GM21786 (cell line): ENCODE results near the gene SLC25A51.
"Not testable (repeated sequence)": the region's sequence is repeated elsewhere in the genome, so short reads cannot be mapped to it uniquely, and the experiment has no call there.

Experiments
- ATAC-seq: cut with Tn5 transposase; IDR thresholded peaks from one replicate; pipeline ENCODE4 v1.9.1; 2021; ENCODE audit not compliant: unreplicated experiment

The SLC25A51 gene

DNA sequence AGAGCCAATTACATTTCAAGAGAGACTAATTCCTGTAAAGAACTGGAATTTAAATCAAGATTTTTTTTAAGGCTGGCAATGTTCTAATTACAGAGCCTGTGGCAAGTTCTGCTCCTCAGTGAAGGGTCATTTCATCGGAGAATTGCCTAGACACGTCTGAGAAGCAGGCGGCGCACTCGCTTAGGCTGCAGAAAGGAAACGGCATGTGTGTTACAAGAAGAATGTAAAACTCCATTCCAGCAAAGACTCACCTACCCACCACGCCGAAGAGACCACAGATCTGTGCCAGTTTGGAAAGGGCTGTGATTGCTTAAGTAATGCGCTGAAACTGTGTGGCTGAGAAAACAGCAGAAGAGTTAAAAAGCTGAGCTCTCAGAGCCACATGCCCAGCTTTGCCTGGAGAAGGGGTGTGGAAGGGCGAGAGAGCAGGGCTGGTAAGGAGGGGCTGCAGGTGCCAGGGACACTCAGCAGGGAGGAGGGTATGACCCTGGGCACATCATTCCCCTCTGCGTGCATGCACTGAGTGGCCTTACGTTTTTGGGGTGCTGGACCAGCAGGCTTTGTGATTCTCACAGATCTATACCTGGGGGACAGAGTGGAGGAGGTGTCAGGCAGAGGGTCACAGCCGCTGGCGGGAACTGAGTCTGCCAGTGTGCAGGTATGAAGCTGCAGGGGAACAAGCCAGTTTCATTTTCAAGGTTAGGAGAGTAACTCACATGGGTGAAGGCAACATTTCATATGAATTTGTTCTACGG is 17.8 kb upstream of the SLC25A51 start:
- no peak for ATAC-seq

DNA sequence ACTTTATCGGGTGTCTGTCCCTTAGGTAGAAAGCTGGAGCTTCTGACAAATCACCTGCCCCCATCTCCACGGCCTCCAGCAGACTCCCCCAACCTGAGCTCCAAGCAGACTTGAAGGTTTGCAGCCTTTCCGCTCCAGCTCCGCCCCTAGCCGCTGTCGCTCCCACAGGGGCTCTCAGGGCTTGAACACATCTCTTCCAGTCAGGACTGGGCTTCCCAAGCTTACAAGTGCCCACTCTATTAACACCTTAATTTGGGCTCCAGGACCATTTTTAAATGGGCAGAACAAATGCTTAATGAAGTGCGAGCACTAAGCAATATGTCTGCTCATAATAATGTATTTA is 17.2 kb upstream of the SLC25A51 start:
- ATAC-seq, result no peak

DNA sequence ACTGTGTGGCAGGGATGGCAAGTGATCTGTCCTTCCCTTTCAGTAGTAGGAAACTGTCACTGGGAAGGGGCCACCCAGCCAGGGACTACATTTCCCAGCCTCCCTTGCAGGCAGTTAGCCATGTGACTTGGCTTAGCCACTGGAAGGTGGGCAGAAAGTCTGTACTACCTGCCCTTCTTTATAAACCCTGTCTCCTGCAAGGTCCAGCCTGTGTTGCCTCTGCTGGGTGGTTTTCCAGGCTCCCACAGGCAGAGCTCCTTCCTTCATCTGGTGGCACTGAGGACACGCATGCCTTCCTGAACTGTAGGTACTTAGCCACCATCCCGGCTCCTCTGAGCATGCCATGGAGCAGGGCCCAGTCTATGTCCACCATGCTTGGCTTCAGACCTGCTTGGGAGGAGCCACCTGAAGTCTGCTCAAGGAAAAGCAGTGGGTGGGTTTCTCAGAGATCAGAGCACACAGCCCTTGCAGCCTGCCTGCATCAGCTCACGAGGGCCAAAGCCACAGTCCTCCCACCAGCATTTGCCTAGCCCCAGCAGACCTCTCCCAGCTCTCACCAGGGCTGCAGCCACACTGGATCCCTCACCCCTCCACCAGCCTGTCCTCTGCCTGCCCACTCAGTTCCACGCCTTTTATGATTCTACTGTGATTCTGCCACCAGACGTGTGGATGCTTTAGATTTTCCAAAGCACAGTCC is 16.7 kb upstream of the SLC25A51 start:
- peak; percentile 80 for ATAC-seq

DNA sequence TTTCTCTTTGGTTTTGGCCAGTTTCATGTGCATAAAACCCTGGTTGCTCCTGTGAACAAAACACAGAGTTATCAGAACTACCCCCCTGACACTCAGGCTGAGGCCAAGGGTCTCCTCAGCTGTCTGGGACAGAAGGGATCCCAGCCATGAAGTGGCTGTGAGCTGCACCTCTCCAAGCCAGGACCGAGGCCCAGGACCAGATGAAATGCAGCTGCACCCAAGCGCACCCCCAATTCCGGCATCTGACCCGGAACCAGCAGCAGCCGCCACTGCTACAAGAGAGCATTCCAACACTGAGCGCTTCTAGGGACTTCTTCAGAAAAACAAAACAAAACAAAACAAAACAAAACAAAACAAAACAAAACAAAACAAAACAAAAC is 16.0 kb upstream of the SLC25A51 start:
- no peak for ATAC-seq

DNA sequence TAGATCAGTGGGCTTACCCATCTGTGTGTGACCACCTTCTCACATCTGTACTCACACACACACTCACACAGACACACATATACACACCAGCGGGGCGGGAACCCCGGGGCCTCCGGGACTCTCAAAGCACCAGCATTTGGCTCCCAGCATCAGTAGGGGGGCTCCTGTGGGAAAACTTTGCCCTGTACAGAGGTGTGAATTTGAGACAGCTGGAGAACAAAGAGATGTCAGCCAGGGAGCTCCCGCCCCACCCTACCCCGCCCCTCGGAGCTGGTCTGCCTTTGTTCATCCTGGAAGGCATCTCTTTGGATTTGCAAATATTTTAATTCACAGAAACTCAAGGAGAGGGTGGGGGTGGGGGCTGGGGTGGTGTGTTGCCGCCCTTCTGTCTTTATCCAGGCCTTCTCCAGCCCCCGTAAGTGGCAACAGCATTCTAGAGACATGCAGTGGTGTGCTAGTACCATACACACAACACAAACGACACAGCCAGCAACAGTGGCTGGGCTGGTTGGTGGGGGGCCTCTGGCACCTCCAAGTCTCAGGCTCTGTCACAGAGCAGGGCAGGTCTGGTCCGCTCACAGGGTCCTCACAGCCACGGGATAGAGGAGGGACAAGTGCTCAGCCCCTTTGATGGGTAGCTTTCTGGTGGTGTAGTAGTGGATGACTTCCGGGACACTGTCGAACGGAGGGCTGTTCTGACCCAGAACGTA is 15.5 kb upstream of the SLC25A51 start:
- ATAC-seq, result no peak

DNA sequence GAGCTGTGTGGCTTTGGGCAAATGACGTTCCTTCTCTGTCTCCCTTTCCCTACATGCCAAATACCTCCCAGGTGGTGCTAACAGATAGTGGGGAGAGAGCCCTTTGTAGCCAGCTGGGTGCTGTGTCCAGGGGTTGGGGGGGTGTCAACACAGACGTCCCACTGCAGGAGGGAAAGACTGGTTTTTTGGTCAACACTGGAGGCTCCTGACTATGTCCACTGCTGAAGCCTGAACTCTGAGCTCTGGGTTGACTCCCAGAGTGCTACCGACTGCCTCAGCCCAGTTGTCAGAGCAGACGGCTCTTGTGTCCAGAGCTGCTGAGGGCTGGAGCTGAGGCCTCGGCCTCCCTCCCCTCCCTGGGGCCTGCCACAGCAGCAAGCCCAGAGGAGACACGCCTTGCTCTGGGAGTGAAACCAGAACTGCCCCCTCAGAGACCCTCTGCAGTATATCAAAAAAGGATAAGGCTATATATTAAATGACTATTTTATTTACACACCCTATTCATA is 14.8 kb upstream of the SLC25A51 start:
- ATAC-seq, result no peak

DNA sequence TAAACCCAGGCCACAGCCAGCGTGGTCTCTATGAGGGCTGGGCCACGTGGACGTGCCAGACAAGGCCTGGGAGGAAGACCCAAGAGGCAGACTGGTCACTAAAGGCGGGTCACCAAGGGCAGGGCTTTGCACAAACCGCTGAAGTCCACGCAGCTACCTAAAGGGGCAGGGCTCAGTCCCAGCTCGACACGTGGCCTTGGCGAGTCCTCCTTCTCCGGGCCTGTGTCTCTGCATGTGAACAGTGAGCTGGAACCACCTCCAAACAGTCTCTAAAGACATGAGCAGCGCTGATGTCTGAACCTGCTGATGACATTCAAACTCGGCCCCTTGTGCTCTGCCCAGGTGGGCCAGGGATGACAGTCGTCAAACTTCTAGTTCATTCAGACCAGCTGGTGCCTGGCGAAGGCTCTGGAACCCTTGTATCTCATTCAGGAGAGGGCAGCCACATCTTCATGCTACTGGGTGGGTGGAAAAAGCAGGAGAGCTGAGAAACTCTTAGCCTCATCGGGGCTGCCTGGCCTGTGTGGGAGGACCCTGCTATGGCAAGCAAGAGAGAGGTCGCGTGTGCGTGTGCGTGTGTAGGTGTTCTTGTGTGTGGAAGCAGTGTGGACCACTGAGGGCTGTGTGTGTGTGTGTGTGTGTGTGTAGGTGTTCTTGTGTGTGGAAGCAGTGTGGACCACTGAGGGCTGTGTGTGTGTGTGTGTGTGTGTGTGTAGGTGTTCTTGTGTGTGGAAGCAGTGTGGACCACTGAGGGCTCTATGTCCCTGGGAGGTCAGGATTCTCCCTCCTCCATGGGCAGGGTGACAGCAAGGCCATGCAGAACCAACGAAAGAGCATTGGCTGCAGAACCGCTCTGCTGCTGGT is 14.1 kb upstream of the SLC25A51 start:
- ATAC-seq, result no peak

DNA sequence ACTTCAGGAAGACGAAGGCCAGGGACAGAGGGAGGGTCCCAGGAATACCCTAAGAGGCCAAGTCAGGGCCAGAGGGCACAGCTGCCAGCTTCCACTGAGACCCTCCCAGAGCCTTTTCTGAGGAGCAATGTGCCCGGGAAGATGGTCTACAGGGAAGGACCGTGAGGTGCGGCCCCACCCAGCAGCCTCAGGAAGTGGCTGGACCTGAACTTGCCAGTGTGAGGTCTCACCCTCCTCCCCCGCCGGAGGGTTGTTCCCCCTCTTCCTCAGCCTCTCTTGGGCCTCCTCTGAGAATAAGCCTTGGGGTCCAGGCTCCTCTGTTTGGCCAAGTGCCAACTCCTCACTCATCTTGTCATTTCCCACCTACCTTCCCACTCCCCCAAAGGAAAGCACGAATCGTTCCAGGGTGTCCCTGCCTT is 13.4 kb upstream of the SLC25A51 start:
- ATAC-seq, result no peak

DNA sequence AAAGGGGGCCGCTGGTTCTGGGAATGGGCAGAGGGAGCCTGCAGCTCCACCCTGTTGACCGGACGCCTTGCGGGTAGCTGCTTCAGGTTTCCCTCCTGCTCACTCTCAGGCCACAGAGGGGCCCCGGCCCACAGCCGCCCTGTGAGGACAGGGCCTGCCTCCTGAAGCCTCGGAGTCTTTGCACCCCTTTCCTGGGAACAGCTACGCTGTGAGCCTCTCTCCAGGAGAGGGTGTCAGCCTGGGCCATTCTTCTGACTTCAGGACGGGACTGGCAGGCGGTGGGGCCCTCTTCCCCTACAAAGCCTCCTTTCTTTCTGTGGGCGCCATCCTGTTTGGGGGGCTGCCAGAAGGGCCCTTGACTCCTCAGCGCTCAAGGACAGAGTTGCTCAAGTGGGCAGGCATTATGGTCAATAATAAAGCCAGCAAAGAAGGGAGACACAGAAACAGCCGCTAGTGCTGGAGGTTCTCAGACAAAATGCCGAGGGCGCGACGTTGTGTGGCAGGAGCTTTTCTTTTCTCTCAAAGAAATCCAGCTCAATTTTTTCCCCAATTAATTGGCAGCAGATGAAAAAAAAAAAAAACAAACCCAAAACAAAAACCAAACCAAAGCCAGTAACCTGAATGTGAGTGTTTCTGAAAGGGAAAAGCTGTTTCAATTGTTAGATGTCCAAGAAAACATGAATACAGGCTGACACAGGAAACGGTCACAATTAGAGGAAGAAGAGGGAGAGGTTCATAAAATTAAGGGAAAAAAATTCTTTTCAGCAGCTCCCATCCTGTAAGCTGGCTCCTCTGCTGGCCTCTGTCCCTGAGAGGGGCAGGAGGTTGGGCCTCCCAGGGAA is 12.8 kb upstream of the SLC25A51 start:
- no peak for ATAC-seq

DNA sequence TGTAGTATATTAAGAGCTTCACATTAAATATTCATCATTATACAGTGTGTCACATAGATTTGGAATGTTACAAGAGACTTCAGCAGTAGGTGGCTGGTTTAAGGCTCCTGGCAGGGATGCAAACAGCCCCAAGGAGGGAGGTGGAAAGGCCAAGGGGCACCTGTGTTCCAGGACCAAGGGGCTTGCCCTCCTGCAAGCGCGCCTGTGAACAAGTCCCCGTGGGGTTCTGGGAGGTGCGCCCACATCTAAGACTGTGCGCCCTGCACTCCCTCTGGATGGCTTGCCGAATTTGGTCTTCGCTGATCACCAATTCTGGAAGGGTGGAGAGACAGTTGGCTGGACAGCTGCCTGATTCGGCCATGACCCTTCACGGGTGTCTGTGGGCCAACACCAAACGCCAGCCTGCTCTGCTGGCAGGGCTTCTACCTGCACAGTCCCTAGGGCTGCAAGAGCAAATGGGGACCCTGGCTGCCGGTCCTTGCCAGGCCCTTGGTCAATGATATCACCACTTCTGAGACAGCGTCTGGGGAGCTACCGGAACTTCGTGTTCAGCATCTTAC is 12.1 kb upstream of the SLC25A51 start:
- no peak for ATAC-seq

DNA sequence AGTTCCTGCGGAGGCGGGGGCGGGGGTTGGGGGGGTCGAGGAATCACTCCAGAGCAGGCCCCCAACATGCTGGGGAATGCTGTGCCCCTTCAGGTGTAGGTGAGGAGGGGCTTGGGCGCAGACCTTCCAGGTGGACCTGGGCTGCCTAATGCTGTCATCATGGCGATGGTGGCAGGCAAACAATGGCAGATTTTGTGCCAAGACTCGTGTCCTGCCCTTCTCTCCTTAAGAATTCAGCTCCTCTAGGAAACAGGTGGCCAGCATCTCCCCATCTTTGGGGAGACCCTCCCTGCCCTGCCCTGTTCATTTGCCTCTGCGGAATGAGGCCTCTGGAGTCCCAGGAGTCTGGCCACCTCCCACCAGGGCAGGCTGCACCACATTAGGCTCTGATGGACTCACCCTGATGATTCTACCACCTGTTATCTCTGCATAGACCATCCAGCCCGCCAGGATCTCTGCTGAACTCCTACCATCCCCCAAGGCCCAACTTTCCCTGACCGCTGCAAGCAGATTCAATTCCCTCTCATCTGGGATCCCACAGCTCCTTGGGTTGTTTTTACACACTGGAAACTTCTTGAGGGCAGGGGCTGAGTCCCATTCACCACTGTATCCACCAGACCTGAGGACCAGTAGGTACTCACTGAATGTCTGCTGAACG is 10.9 kb upstream of the SLC25A51 start:
- ATAC-seq, result no peak

DNA sequence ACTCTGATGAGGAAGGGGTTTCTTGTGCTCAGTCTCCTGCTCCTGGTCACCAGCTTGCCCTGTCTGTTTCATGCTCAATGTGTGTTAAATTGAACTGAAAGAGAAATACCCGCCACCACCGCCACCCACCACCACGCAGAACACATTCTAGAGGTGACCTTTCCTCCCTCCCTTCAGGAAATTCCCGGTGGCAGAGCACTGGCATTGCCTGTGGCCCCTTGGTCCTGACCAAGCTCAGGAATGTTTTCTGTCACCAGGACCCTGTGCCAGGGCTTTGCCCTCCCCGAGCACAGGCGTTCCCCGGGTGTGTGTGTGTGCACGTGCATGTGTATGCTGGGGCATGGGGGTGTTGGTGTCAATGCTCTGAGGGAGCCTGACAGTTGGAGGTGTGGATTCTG is 10.2 kb upstream of the SLC25A51 start:
- ATAC-seq, result no peak

DNA sequence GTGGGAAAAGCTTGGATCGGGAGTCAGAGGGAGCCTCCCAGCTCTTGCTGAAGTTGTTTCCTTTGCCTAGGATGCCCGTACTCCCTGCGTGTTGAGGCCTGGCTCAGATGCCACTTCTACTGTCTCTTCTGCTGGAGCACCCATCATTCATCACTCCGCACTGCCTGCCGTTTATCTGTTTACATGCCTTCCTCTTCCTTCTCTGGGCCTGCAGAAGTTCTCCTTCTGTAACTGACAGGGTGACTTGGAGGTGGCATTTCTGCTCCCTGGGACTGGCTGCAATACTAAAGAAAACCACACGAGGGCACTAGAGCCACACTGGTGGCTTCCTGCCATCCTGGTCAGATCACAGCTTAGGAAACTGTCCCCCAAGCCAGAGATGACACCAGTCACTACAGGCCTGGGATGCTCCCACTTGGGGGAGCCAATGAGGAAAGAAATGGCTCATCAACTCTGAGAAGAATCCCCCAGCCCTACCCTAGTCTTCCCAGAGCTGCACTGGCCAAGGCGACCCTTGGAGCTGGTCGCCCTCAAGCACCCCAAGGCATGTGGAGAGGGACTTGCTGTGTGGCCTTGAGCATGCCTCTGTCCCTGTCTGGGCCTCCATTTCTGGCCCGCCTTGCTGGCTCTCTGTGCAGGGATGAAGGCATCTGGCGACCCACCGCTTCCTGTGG is 9.7 kb upstream of the SLC25A51 start:
- peak; percentile 85 for ATAC-seq

DNA sequence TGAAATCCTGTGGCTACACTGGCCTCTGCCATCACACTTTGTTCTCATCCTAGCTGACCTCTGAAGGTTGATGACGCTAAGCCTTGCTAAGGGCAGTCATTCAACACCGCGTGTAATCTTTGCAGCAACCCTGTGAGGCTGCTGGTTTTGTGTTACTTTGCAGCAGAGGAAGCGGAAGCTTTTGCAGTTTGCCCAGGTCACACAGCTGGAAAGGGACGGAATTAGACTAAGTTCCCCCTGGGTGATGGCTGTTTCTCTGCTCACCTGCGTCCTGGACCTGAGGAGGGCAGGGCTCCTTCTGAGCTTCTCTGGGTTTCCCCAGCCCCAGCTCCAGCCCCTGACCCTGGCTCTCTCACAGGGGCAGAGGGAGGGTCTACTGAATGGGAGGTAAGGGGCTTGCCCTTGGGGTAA is 7.3 kb upstream of the SLC25A51 start:
- no peak for ATAC-seq

DNA sequence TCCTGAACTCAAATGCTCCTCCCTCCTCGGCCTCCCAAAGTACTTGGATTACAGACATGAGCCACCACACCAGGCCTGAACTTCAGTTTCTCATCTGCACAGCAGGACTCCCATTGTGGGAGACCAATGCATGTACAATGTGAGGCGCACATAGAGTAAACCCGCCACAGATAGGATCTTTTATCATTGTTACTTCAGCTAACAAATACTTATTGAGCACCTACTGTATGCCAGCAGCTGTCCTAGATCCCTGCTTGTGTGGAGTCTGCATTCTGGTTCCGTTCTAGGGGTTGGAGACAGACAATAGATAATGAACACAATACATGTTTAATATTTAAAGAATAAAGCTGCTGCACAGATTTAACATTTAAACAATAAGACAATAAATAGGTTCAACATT is 6.3 kb upstream of the SLC25A51 start:
- ATAC-seq, result no peak

DNA sequence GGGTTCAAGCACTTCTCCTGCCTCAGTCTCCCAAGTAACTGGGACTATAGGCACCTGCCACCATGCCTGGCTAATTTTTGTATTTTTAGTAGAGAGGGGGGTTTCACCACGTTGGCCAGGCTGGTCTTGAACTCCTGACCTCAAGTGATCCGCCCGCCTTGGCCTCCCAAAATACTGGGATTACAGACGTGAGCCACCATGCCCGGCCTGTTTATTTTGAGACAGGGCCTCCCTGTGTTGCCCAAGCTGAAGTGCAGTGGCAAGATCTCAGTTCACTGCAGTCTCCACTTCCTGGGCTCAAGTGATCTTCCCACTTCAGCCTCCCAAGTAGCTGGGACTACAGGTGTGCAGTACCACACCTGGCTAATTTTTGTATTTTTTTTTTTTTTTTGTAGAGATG is 5.9 kb upstream of the SLC25A51 start:
- ATAC-seq, result not testable (repeated sequence)

DNA sequence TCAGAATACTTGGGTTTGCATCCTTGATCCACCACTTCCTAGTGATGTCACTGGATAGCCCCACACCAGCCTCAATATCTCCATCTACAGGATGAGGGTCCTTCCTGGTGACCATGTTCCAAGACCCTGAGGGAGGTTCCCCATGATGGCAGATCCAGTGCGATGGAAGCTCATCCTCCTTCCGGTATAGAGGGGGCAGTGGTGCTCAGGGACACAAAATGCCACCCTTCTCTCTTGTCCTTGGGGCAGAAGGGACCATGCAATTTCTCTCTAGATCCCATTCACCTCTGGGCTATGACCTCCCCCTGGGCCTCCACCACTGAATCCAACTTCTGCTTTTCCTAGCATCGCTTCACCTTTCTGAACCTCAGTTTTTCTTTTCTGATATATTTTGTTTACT is 5.4 kb upstream of the SLC25A51 start:
- ATAC-seq, result no peak

DNA sequence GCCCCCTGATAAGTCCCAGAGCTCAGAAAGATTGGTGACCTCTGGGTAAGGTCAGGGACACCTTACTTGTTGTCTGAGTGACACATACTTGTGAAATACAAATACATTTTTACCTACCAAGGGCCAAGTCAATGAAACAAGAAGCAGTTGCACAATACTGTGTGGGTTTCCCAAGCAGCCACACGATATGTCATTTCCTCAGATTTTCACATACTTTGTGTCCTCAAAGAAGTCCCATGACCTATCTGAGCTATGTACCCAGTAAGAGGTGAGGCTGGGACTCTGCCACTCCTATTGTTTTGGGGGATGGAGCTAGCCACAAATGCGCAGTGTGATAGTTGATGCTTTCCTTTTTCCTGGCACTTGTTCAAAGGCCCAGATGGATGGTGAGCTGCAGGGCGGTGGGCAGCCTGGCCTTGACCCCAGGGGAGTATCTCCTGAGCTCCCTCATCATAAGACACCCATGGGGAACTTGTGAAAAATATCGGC is 4.8 kb upstream of the SLC25A51 start:
- ATAC-seq, result no peak

DNA sequence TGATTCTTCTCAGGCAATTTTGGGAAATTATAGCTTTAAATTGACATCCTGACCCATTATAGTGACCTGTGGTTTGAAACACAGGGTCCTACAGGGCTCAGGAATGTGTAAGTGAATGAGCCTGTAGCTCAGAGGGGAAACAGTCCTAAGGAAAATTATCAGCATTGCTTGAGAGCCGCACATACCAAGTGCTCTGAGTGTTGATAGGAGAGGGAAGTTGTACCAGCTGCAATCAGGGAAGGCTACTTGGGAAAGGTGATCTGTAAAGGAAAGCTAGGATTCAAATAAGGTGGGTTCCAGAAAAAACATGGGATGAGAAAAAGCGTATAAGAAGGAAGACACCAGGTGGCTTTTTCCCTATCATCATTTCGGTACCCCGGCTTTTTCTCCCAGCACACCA is 4.4 kb upstream of the SLC25A51 start:
- no peak for ATAC-seq
